Thymus (tissue), 11 donors: ENCODE measurements around the gene ZKSCAN1. TPM values are rescaled to one million over a fixed set of nuclear protein-coding genes. Genes with fewer than 3 reads are reported as not detected.
A peak's percentile ranks its signal among the peaks of the same experiment; 100 is the strongest.

Experiments used
- DNase-seq, 9 donors: peaks; one replicate each; pipeline ENCODE4 v3.0.0-alpha.2; 2013; ENCODE audit warnings: low spot score in 9 of 9, low read depth in 6 of 9, missing footprints in 1 of 9
- H3K27ac ChIP-seq, 2 donors: one replicate each; pipeline ENCODE4 v1.5.1; 2013; ENCODE audit warnings: control low read depth in 1 of 2, low read depth in 1 of 2, low read length in 1 of 2, mild to moderate bottlenecking in 1 of 2, moderate library complexity in 1 of 2
- H3K27me3 ChIP-seq, 2 donors: one replicate each; pipeline ENCODE4 v1.5.1; 2013; ENCODE audit warnings: low read length in 1 of 2; ENCODE audit not compliant: control insufficient read depth in 2 of 2, insufficient read depth in 1 of 2
- H3K36me3 ChIP-seq, 2 donors: one replicate each; pipeline ENCODE4 v1.5.1; 2013; ENCODE audit warnings: low read length in 1 of 2, mild to moderate bottlenecking in 1 of 2, moderate library complexity in 1 of 2; ENCODE audit not compliant: control insufficient read depth in 2 of 2, insufficient read depth in 2 of 2
- H3K4me1 ChIP-seq, 2 donors: one replicate each; pipeline ENCODE4 v1.5.1; 2013; ENCODE audit warnings: low read length in 2 of 2; ENCODE audit not compliant: control insufficient read depth in 2 of 2, insufficient read depth in 2 of 2
- H3K4me3 ChIP-seq, 2 donors: one replicate each; pipeline ENCODE4 v1.5.1; 2013; ENCODE audit warnings: low read length in 2 of 2, control low read depth in 1 of 2, mild to moderate bottlenecking in 1 of 2
- H3K9me3 ChIP-seq, 2 donors: one replicate each; pipeline ENCODE4 v1.5.1; 2013; ENCODE audit warnings: low read length in 1 of 2, mild to moderate bottlenecking in 1 of 2; ENCODE audit not compliant: control insufficient read depth in 2 of 2, insufficient read depth in 1 of 2
- WGBS: extraction: QIAGEN DNeasy Blood & Tissue Kit; methylation state at CpG from one replicate; pipeline ENCODE4 v1.1.7; 2013; 5-methylcytosine and 5-hydroxymethylcytosine counted together
- polyA plus RNA-seq: library from polyadenylated mRNA; stranded (reverse); fragments of 200-250 nt; gene quantifications from one replicate; pipeline ENCODE4 v1.2.3, GENCODE V29; 2013
- total RNA-seq: library from RNA; stranded (reverse); fragments of 120-200 nt; gene quantifications from one replicate; pipeline ENCODE4 v1.2.4, GENCODE V29; 2013
- donor health status: healthy.

ZKSCAN1 gene
- total and polyA plus RNA-seq, 2 donors: 17.8 to 61.4 TPM

GRCh38 chr7:100077205-100077604, 61.8 kb downstream of the ZKSCAN1 start:
- Histone ChIP-seq H3K4me3 (no peak overlapping the region), H3K9me3 (peaks cover 8 to 19% of the 10 kb centered on the region in 2 donors), H3K36me3 (peaks cover 49 to 72% of the 10 kb centered on the region in 2 donors), H3K27me3 (peaks cover 2 to 4% of the 10 kb centered on the region in 2 donors), H3K27ac (no peak overlapping the region), H3K4me1 (peaks cover 11 to 12% of the 10 kb centered on the region in 2 donors)
- no peak for DNase-seq
- WGBS: over 99% methylated on average over 4 of the region's 4 CpGs

- 97% methylated on average over 7 of the region's 7 CpGs for WGBS
- H3K4me1 ChIP-seq: peaks cover 11 to 19% of the 10 kb centered on the region in 2 donors
- peaks cover 30 to 53% of the 10 kb centered on the region in 2 donors for H3K36me3 ChIP-seq
- H3K27ac ChIP-seq: no peak overlapping the region
- no peak overlapping the region for H3K4me3 ChIP-seq
- peaks cover 0 to 2% of the 10 kb centered on the region in 2 donors for H3K9me3 ChIP-seq
- no peak for DNase-seq
- H3K27me3 ChIP-seq: peaks cover 4 to 23% of the 10 kb centered on the region in 2 donors
Observed at GRCh38 chr7:100079024-100079560, 63.7 kb downstream of the ZKSCAN1 start.

- Histone ChIP-seq H3K9me3 (no peaks in the 10 kb centered on the region), H3K4me3 (peak overlapping the region; percentile 81 to 98), H3K4me1 (peaks cover 11 to 19% of the 10 kb centered on the region in 2 donors), H3K36me3 (peaks cover 12 to 34% of the 10 kb centered on the region in 2 donors), H3K27me3 (peaks cover 7 to 34% of the 10 kb centered on the region in 2 donors), H3K27ac (peak overlapping the region; percentile 64 to 86)
- WGBS: 1% methylated on average over 34 of the region's 34 CpGs
- no peak for DNase-seq
Observed at GRCh38 chr7:100080907-100081534, 65.6 kb downstream of the ZKSCAN1 start.

DNA sequence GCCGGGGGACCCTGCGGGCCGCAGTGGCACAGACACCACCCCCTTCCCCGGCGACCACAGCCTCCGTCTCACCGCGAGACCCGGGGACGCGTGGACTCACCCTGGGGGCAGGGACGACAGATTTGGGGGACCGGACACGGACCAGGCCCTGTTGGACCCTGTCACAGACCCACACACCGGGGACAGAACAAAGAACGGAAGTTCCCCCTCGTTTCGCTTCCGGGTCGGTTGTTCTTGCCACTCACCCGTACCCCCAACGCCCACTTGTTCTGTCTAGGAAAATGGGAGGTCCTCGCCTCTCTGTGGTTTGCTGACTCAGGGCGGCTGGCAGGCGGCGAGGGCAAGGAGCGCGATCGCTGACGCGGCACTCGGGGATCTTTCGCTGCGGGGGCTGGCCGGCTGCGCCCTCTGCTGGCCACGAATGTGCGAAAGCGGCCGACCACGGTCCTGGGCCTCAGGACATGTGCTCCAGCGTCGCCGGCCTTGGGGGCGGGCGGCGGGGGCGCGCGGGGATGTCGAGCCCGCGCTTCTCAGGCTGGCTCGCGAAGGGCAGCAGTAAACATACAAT, 66.2 kb downstream of the ZKSCAN1 start, which contains the start of gene ZNF3:
ZNF3 (minus strand) TSS at position 189 of the 568 bp plus-strand sequence. CDS start 4,366 bp downstream, outside the sequence.
- Histone ChIP-seq H3K27me3 (peaks cover 7 to 34% of the 10 kb centered on the region in 2 donors), H3K36me3 (peaks cover 8 to 28% of the 10 kb centered on the region in 2 donors), H3K27ac (peak within 1 kb of the TSS; percentile 64 to 86), H3K4me1 (peaks cover 11 to 19% of the 10 kb centered on the region in 2 donors), H3K4me3 (peak within 1 kb of the TSS; percentile 81 to 98), H3K9me3 (no peaks in the 10 kb centered on the region)
- DNase-seq: peak; percentile 94 to 99 (median 96)
- WGBS: under 1% methylated on average over 55 of the region's 55 CpGs

DNA sequence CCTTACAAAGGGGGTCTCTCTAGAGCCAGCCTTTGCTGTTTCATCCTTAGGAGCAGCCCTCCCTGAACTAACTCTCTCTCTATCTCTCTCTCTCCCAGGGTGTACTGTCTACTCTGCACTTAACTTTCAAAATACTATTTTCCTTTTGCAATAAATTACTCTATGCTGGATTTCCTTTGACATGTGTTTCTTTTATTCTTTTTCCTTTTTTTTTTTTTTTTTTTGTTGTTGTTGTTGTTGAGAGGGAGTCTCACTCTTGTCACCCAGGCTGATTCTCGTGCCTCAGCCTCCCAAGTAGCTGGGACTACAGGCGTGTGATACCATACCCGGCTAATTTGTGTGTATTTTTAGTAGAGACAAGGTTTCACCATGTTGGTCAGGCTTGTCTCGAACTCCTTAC, 67.6 kb downstream of the ZKSCAN1 start:
- Histone ChIP-seq H3K36me3 (peaks cover 0 to 16% of the 10 kb centered on the region in 2 donors), H3K4me1 (peaks cover 12 to 19% of the 10 kb centered on the region in 2 donors), H3K27ac (no peak overlapping the region), H3K27me3 (peaks cover 7 to 34% of the 10 kb centered on the region in 2 donors), H3K9me3 (no peaks in the 10 kb centered on the region), H3K4me3 (no peak overlapping the region)
- 73% methylated on average over 4 of the region's 4 CpGs for WGBS
- DNase-seq: no peak

- H3K27ac ChIP-seq: no peak overlapping the region
- H3K4me1 ChIP-seq: peaks cover 20 to 29% of the 10 kb centered on the region in 2 donors
- peaks cover 2 to 3% of the 10 kb centered on the region in 2 donors for H3K36me3 ChIP-seq
- H3K9me3 ChIP-seq: peaks cover 0 to 4% of the 10 kb centered on the region in 2 donors
- 90% methylated on average over 3 of the region's 3 CpGs for WGBS
- DNase-seq: no peak
- H3K4me3 ChIP-seq: no peak overlapping the region
- H3K27me3 ChIP-seq: peaks cover 7 to 34% of the 10 kb centered on the region in 2 donors
Observed at GRCh38 chr7:100085515-100085914, 70.1 kb downstream of the ZKSCAN1 start.

- peaks cover 19 to 20% of the 10 kb centered on the region in 2 donors for H3K36me3 ChIP-seq
- 98% methylated on average over 10 of the region's 10 CpGs for WGBS
- H3K27me3 ChIP-seq: peaks cover 5 to 30% of the 10 kb centered on the region in 2 donors
- no peak for DNase-seq
- no peak overlapping the region for H3K4me3 ChIP-seq
- no peak overlapping the region for H3K27ac ChIP-seq
- H3K4me1 ChIP-seq: peaks cover 14 to 24% of the 10 kb centered on the region in 2 donors
- H3K9me3 ChIP-seq: peaks cover 0 to 4% of the 10 kb centered on the region in 2 donors
Observed at GRCh38 chr7:100087055-100087750, 71.8 kb downstream of the ZKSCAN1 start.

DNA sequence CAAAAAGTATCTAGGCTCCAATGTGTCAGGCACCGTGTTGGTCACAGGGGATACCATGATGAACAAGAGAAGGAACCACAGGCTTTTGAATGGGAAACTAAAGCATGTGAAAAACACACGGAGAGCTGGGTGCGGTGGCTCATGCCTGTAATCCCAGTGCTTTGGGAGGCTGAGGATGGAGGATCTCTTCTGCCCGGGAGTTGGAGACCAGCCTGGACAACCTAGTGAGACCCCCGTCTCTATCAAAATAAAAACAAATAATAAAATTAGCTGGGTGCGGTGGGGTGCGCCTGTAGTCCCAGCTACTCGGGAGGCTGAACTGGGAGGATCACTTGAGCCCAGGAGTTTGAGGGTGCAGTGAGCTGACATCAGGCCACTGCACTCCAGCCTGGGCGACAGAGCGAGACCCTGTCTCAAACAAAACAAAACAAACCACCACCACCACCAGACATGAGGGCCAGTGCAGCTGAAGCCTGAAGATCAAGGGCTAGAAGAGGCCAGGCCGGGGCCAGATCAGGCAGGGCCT, 72.8 kb downstream of the ZKSCAN1 start:
- Histone ChIP-seq H3K4me1 (peaks cover 14 to 17% of the 10 kb centered on the region in 2 donors), H3K9me3 (peaks cover 0 to 4% of the 10 kb centered on the region in 2 donors), H3K36me3 (peaks cover 28 to 29% of the 10 kb centered on the region in 2 donors), H3K27ac (peak overlapping the region; percentile 61 to 93), H3K27me3 (peaks cover 5 to 20% of the 10 kb centered on the region in 2 donors), H3K4me3 (peak overlapping the region; percentile 90 to 99)
- 86% methylated on average over 11 of the region's 11 CpGs for WGBS
- DNase-seq: no peak
